ENCODE measurements around the gene BACH2. TPM values are rescaled to one million over a fixed set of nuclear protein-coding genes. Genes with fewer than 3 reads are reported as not detected.
"Not testable (repeated sequence)": the region's sequence is repeated elsewhere in the genome, so short reads cannot be mapped to it uniquely, and the experiment has no call there.

BACH2 gene
- total RNA-seq (3.6 TPM), polyA plus RNA-seq (ENCODE audit: insufficient read depth in 1 of 8, insufficient read length in 8 of 8, low replicate concordance in 1 of 8) (1 to 10 TPM; 3.4 to 5.8 (median 4.8) TPM)
- long read RNA-seq, donor 1 = 0 reads
- long read RNA-seq, donor 2 = 0 reads
- long read RNA-seq, donor 3, full-length matches to known transcripts = 1 of 1 reads
- long read RNA-seq, donor 3, partial matches to known transcripts = 0 of 1 reads
- long read RNA-seq, donor 3, other reads (novel, unspliced or antisense) = 0 of 1 reads
- long read RNA-seq, donor 4 = 0 reads
- long read RNA-seq, donor 5 = 0 reads
- long read RNA-seq, donor 6 = 0 reads
- long read RNA-seq, donor 7 = 0 reads
- long read RNA-seq, donor 8 = 0 reads
- long read RNA-seq, donor 9 = 0 reads
- long read RNA-seq, donor 10, partial matches to known transcripts = 0 of 1 reads
- long read RNA-seq, donor 10, other reads (novel, unspliced or antisense) = 0 of 1 reads
- long read RNA-seq, donor 11 = 0 reads

DNA sequence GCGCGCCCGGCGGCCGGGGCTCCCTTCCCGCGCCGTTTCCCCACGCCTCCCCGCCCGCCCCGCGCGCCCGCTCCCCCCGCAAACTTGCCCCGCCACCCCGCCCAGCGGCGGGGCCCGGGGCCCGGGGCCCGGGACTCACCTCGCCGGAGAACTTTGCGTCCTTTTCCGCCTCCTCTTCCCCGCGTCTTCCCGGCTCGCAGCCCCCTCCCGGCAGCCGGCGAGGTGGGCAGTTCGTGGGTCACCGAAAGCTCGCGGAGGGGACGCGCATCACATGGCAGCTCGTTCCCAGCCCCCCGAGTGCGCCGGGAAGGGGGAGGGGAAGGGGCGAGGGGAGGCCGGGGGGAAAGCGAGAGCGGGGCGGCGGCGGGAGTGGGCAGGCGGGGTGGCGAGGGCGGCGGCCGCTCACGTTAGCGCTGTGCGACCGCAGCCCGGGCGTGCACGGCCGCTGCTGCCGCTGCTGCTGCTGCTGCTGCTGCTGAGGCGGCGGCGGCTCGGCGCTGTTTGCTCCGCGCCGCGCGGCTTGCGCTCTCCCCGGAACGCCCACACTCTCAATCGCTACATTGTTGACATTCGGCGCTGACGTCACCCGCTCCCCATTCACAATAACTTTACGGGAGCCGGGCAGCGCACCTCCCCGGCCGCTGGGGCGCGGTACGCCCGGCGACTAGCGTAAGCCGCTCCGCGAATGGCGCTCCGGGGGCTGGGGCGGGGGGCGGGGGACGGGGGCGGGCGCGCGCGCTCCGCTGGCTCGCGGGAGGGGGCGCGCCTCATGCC is at the start of gene BACH2:
Gene BACH2, minus strand, starts transcription at position 503 of the 774 bp plus-strand sequence. CDS start 287,999 bp downstream, outside the sequence.
- H3K4me1 ChIP-seq (ENCODE audit: control insufficient read depth, insufficient read depth, low read length) = peaks cover 8% of the 10 kb centered on the region
- whole genome bisulfite sequencing (ENCODE audit: insufficient coverage) = under 1% methylated on average over 84 of the region's 112 CpGs
- peaks cover 4% of the 10 kb centered on the region for H3K27me3 ChIP-seq (ENCODE audit: control insufficient read depth, insufficient read depth, low read length)
- no peaks in the 10 kb centered on the region for H3K9me3 ChIP-seq (replicated peaks; ENCODE audit: control insufficient read depth, low read depth, low read length)
- no peaks in the 10 kb centered on the region for H3K36me3 ChIP-seq (ENCODE audit: control insufficient read depth, insufficient read depth, low read length)
- H3K4me3 ChIP-seq (ENCODE audit: low read length) = peak within 1 kb of the TSS; percentile 79
- peak within 1 kb of the TSS; percentile 89 for H3K27ac ChIP-seq (ENCODE audit: low read length)
- DNase-seq = peak; percentile 97

DNA sequence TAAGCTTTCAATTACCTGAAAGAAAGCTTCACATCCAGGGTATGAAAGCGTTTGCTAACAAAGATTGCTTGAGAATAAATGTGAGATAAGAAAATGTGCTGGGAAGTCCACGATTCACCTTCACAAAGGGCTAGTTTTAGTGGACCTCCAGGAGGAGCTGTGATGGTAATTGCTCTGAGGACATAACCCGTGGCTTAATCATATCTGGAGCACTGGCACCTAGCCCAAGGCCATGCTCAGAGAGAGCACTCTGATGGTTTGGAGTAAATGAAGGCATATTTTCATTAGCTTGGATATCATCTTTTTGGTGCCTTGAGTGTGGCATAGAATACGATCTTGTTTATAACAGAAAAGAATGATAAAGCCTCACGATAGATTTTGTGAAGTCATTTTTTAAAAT is 46.9 kb upstream of the BACH2 start:
- 79% methylated on average over 4 of the region's 5 CpGs for WGBS (ENCODE audit: insufficient coverage)

DNA sequence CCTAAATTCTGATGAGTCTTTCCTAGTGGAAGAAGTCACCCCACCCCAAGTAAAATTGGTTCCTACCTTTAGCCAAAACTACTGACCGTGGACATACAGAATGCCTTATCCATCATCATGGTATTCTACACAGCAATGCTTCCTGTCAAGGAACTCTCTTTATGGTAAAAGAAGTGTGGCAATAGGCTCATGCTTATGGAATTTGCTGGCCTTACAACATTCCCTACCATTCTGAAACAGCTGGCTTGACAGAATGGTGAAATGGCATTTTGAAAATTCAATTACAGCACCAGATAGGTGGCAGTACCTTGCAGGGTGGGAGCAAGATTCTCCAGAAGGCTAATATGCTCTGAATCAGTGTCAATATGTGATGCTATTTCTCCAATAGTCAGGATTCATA is 41.8 kb upstream of the BACH2 start:
- H3K4me1 ChIP-seq (ENCODE audit: control insufficient read depth, insufficient read depth, low read length) = no peaks in the 10 kb centered on the region
- DNase-seq = no peak
- no peaks in the 10 kb centered on the region for H3K36me3 ChIP-seq (ENCODE audit: control insufficient read depth, insufficient read depth, low read length)
- no peaks in the 10 kb centered on the region for H3K27me3 ChIP-seq (ENCODE audit: control insufficient read depth, insufficient read depth, low read length)
- H3K27ac ChIP-seq (ENCODE audit: low read length) = no peak overlapping the region
- H3K4me3 ChIP-seq (ENCODE audit: low read length) = no peak overlapping the region
- WGBS (ENCODE audit: insufficient coverage) = no CpG with 5 or more reads among the region's 1 CpG
- no peaks in the 10 kb centered on the region for H3K9me3 ChIP-seq (replicated peaks; ENCODE audit: control insufficient read depth, low read depth, low read length)

More for the DNA sequence above, 46.9 kb upstream of the BACH2 start:
- Histone ChIP-seq H3K27ac (ENCODE audit: low read length) (no peak overlapping the region), H3K4me3 (ENCODE audit: low read length) (no peak overlapping the region), H3K36me3 (ENCODE audit: control insufficient read depth, insufficient read depth, low read length) (no peaks in the 10 kb centered on the region), H3K9me3 (replicated peaks; ENCODE audit: control insufficient read depth, low read depth, low read length) (no peaks in the 10 kb centered on the region), H3K4me1 (ENCODE audit: control insufficient read depth, insufficient read depth, low read length) (no peaks in the 10 kb centered on the region), H3K27me3 (ENCODE audit: control insufficient read depth, insufficient read depth, low read length) (peaks cover 3% of the 10 kb centered on the region)
- DNase-seq = no peak

DNA sequence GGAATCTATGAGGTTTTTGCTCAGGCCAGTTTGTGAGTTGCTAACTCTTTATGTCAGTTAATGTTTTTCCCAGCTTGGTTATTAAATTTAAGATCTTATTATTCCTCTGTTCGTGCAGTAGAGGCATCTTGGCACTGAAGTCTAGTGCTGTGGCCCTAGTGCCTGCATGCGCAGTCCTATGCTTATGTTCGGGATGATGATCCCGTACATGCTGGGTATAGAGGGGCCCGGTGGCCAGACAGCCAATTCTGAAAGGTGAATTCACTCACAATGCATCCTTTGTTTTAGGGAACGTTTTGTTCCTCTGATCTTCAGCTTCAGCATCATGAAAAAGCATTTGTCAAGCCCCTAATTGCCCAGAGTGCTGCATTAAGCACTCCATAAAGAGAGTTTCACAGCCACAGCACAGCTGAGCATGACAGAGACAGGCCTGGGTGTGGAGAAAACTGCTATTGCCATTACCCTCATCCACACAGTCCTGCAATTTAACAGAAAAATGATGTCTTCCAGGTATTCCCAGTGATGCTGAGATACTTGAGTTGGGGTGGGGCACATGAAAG is 39.8 kb upstream of the BACH2 start:
- no peaks in the 10 kb centered on the region for H3K36me3 ChIP-seq (ENCODE audit: control insufficient read depth, insufficient read depth, low read length)
- H3K4me1 ChIP-seq (ENCODE audit: control insufficient read depth, insufficient read depth, low read length) = no peaks in the 10 kb centered on the region
- no peak overlapping the region for H3K4me3 ChIP-seq (ENCODE audit: low read length)
- DNase-seq = no peak
- no peaks in the 10 kb centered on the region for H3K27me3 ChIP-seq (ENCODE audit: control insufficient read depth, insufficient read depth, low read length)
- H3K9me3 ChIP-seq (replicated peaks; ENCODE audit: control insufficient read depth, low read depth, low read length) = no peaks in the 10 kb centered on the region
- 39% methylated on average over 4 of the region's 6 CpGs for WGBS (ENCODE audit: insufficient coverage)
- no peak overlapping the region for H3K27ac ChIP-seq (ENCODE audit: low read length)

DNA sequence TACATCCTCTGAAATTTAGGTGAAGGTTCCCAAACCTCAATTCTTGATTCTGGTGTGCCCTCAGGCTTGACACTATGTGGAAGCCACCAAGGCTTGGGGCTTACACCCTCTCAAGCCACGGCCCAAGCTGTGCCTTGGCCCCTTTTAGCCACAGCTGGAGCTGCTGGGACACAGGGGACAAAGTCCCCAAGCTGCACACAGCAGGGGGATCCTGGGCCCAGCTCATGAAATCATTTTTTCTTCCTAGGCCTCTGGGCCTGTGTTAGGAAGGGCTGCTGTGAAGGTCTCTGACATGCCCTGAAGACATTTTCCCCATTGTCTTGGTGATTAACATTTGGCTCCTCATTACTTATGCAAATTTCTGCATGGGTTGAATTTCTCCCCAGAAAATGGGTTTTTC is 37.3 kb upstream of the BACH2 start:
- WGBS (ENCODE audit: insufficient coverage) = 69% methylated on average over 1 of the region's 1 CpG
- DNase-seq = no peak
- H3K27ac ChIP-seq (ENCODE audit: low read length) = no peak overlapping the region
- H3K9me3 ChIP-seq (replicated peaks; ENCODE audit: control insufficient read depth, low read depth, low read length) = no peaks in the 10 kb centered on the region
- H3K4me1 ChIP-seq (ENCODE audit: control insufficient read depth, insufficient read depth, low read length) = no peaks in the 10 kb centered on the region
- H3K27me3 ChIP-seq (ENCODE audit: control insufficient read depth, insufficient read depth, low read length) = no peaks in the 10 kb centered on the region
- H3K36me3 ChIP-seq (ENCODE audit: control insufficient read depth, insufficient read depth, low read length) = no peaks in the 10 kb centered on the region
- H3K4me3 ChIP-seq (ENCODE audit: low read length) = no peak overlapping the region

DNA sequence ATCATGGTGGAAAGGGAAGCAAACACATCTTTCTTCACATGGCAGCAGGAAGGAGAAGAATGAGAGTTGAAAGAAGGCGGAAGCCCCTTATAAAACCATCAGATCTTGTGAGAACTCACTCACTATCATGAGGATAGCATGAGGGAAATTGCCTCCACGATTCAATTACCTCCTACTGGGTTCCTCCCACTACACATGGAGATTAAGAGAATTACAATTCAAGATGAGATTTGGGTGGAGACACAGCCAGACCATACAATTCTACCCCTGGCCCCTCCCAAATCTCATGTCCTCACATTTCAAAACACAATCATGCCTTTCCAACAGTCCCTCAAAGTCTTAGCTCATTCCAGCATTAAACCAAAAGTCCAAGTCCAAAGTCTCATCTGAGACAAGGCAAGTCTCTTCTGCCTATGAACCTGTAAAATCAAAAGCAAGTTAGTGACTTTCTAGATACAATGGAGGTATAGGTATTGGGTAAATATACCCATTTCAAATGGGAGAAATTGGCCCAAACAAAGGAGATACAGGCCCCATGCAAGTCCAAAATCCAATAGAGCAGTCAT is 36.4 kb upstream of the BACH2 start:
- not testable (repeated sequence) for DNase-seq

DNA sequence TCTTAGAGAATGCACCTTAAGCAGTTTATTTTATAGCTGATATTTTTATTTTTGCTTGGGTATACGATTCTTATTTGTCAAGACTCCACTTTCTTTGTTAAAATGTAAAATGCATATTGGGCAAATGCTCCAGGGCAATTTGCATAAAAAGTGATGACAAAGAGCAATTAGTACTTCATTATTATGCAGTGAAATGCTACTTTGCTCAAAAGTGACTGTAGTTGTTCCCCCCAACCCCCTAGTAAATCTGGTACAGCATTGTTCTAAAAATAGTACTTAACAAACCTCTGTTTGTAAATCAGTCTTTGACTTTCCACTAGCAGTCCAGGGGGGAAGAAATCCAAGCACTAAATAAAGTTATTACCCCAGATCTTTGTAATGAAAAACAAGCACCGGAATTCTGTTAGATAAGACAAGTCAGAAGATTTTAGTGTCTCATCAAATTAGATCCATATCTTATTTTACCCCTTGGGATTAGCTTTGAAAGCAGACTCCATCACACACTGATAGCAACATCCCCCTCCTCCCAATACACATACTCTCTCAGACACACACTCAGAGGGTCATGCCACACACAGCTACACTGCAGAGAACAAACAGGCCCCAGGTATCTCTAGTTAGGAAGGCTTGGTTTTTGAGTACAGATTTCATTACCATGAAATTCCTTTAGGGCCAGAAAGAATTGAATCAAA is 32.9 kb upstream of the BACH2 start:
- no peaks in the 10 kb centered on the region for H3K36me3 ChIP-seq (ENCODE audit: control insufficient read depth, insufficient read depth, low read length)

More for the DNA sequence above, 36.4 kb upstream of the BACH2 start:
- not testable (repeated sequence) for H3K27me3 ChIP-seq (ENCODE audit: control insufficient read depth, insufficient read depth, low read length); H3K36me3 ChIP-seq (ENCODE audit: control insufficient read depth, insufficient read depth, low read length); H3K4me1 ChIP-seq (ENCODE audit: control insufficient read depth, insufficient read depth, low read length); H3K4me3 ChIP-seq (ENCODE audit: low read length); H3K27ac ChIP-seq (ENCODE audit: low read length); H3K9me3 ChIP-seq (replicated peaks; ENCODE audit: control insufficient read depth, low read depth, low read length)
- no CpG with 5 or more reads among the region's 2 CpGs for WGBS (ENCODE audit: insufficient coverage)

DNA sequence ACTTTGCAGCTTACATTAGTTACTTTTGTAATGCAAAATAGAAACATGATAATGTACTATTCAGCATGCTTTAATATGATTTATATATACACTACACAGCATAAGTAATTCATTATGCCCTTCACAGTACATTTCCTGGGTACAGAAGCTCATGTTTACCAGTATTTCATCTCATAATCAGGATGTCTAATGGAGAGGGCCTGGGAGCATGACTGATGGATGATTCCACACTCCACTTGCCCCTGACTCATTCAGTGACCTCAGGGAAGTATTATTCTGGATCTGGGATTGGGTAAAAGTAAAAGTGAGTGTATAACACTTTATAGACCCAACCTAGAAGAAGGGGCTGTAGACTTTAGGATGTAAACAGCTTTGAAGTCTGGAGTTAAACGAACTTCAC is 31.4 kb upstream of the BACH2 start:
- no peak overlapping the region for H3K27ac ChIP-seq (ENCODE audit: low read length)
- no peaks in the 10 kb centered on the region for H3K4me1 ChIP-seq (ENCODE audit: control insufficient read depth, insufficient read depth, low read length)
- no peak overlapping the region for H3K4me3 ChIP-seq (ENCODE audit: low read length)
- WGBS (ENCODE audit: insufficient coverage) = no CpG with 5 or more reads among the region's 1 CpG
- H3K36me3 ChIP-seq (ENCODE audit: control insufficient read depth, insufficient read depth, low read length) = no peaks in the 10 kb centered on the region
- DNase-seq = no peak
- no peaks in the 10 kb centered on the region for H3K9me3 ChIP-seq (replicated peaks; ENCODE audit: control insufficient read depth, low read depth, low read length)
- H3K27me3 ChIP-seq (ENCODE audit: control insufficient read depth, insufficient read depth, low read length) = no peaks in the 10 kb centered on the region

More for the DNA sequence above, 32.9 kb upstream of the BACH2 start:
- Histone ChIP-seq H3K4me3 (ENCODE audit: low read length) (no peak overlapping the region), H3K9me3 (replicated peaks; ENCODE audit: control insufficient read depth, low read depth, low read length) (no peaks in the 10 kb centered on the region), H3K27ac (ENCODE audit: low read length) (no peak overlapping the region), H3K27me3 (ENCODE audit: control insufficient read depth, insufficient read depth, low read length) (no peaks in the 10 kb centered on the region), H3K4me1 (ENCODE audit: control insufficient read depth, insufficient read depth, low read length) (no peaks in the 10 kb centered on the region)
- no CpG with 5 or more reads among the region's 2 CpGs for WGBS (ENCODE audit: insufficient coverage)
- DNase-seq = no peak

DNA sequence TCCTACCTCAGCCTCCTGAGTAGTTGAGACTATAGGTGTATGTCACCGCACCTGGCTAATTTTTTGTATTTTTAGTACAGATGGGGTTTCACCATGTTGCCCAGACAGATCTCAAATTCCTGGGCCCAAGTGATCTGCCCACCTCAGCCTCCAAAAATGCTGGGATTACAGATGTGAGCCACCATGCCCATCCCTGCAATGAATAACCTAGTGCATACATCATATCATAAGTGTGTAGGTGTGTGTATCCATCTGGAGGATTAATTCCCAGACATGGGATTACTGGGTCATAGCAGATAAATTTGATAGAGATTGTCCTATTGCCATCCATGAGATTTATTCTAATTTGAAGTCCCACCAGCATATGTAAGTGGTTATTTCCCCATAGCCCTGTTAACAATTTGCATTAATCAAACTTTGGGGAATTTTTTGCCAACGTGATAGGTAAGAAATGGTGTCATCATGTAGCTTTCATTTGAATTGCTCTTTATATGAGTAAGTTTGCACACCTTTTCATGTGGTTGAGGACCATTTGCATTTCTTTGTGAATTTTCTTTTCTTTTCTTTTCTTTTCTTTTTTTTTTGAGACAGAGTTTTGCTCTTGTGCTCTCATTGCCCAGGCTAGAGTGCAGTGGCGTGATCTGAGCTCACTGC is 29.9 kb upstream of the BACH2 start:
- 80% methylated on average over 1 of the region's 3 CpGs for WGBS (ENCODE audit: insufficient coverage)
- H3K36me3 ChIP-seq (ENCODE audit: control insufficient read depth, insufficient read depth, low read length) = no peaks in the 10 kb centered on the region
- H3K27ac ChIP-seq (ENCODE audit: low read length) = no peak overlapping the region
- H3K9me3 ChIP-seq (replicated peaks; ENCODE audit: control insufficient read depth, low read depth, low read length) = no peaks in the 10 kb centered on the region
- no peak overlapping the region for H3K4me3 ChIP-seq (ENCODE audit: low read length)
- H3K4me1 ChIP-seq (ENCODE audit: control insufficient read depth, insufficient read depth, low read length) = no peaks in the 10 kb centered on the region
- no peaks in the 10 kb centered on the region for H3K27me3 ChIP-seq (ENCODE audit: control insufficient read depth, insufficient read depth, low read length)
- DNase-seq = no peak

Measured in muscle of leg (tissue), 16 donors.